ENCODE results near the gene NUDT4.
"Not testable (repeated sequence)": the region's sequence is repeated elsewhere in the genome, so short reads cannot be mapped to it uniquely, and the experiment has no call there.

The NUDT4 gene

DNA sequence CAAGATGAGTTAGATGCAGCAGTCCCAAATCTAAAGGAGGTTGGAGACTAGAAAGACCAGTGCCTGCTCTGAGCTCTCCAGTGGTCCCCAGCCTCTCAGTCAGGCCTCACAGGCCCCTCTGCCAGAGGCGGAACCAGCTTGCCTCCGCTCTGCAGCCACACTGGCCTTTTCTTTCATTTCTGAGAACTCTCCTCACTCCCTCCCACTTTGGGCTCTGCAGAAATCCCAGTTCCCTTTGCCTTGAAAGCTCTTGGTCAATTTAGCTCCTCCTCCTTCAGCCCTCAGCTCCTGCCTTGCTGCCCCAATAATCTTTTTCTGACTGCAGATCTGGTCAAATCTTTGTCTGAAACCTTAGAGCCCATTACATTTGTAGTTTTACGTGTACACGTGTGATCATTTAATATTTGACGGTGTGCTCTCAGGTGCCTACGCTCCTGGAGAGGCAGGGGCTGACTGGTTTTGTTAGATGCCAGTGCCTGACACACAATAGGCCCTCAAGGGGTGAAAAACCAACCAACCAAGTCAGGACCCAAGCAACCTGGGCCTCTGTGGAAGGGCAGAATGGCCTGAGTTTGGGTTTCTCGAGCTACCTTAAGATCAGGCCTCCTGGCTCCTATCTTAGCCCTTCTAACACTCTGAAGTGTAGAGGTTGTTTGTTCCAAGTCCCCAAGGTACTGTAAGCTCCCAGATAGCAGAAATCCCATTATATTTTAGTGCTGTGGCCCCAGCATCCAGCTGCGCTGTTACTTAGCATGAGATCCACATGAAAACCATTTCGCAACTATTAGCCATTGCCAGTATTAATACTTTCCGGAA lies 1.1 kb upstream of the NUDT4 start:
- DNase-seq (ENCODE audit: insufficient read length, low spot score) (no peak), FAIRE-seq (no peak)
- no peak for TF ChIP-seq POLR2A (IDR thresholded peaks at IDR 0.05; ENCODE audit: low read depth, low read length)
- peak; percentile 53 for TF ChIP-seq SPI1 (IDR thresholded peaks at IDR 0.05; ENCODE audit: low read depth, low read length)

DNA sequence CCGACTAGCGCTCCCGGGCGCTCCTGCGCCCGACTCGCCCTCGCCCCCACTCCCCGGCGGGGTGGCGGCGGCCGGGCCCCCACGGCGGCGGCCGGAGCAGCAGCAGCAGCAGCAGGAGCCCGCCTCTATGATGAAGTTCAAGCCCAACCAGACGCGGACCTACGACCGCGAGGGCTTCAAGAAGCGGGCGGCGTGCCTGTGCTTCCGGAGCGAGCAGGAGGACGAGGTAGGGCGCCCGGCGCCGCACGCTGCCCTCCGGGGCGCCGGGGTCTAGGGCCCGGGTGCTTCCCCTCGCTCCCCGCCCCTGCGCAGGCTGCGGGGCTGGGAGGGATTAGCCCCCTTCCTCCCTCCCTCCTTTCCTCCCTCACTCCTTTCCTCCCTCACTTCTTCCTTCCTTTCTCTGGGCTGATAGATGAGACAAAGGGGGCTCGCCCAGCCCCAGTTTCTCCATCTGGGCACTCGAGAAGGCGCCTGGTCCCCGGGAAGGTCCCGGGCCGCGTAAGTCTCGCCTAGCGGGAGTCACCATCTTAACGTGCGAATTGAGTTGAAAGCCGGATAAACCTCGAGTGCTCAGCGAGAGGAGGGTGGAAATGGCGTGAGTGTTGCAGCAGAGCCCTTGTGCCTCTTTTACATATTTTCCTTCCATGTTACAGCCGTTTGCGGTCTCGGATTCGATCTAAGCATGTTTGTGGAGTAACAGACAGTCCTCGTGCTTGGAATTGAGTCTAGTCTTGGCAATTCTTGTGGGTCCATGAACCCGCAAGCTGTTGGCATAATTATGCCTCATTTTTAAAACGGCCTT lies 672 bp downstream of the NUDT4 start:
- DNase-seq (ENCODE audit: insufficient read length, low spot score) (peak; percentile 43), FAIRE-seq (peak; percentile 81)
- TF ChIP-seq TAF1 (IDR thresholded peaks at IDR 0.05; ENCODE audit: low read depth, low read length) = 0 out of 2 replicates have a peak, but pooled peaks have one; percentile 27
- peak; percentile 34; the same call in 1 of the 2 replicates for TF ChIP-seq POLR2A (IDR thresholded peaks at IDR 0.05; ENCODE audit: low read depth, low read length)
- peak; percentile 64 for TF ChIP-seq POLR2AphosphoS5 (IDR thresholded peaks at IDR 0.05; ENCODE audit: low read depth, low read length)
- peak; percentile 24; the same call in 1 of the 2 replicates for TF ChIP-seq POU2F2 (IDR thresholded peaks at IDR 0.05; ENCODE audit: low read depth, low read length)

DNA sequence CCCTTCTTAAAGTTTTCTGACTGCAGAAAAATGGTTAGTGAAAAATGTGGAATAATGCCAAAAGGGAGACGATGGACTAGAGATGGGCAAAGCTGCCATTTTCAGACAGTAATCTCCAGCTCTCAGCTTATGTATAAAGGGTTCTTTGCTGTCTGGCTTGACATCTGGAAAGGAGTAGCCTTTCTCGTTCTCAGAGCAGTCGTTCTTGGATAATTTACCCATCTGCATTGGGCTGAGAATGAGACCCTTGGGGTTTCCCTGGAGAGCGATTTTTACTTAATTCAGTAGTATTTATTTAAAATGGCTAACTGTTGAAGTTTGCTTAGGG lies 1.2 kb downstream of the NUDT4 start:
- no peak for TF ChIP-seq SPI1 (IDR thresholded peaks at IDR 0.05; ENCODE audit: low read depth, low read length)
- no peak for TF ChIP-seq POLR2AphosphoS5 (IDR thresholded peaks at IDR 0.05; ENCODE audit: low read depth, low read length)
- TF ChIP-seq POLR2A (IDR thresholded peaks at IDR 0.05; ENCODE audit: low read depth, low read length) = no peak
- TF ChIP-seq POU2F2 (IDR thresholded peaks at IDR 0.05; ENCODE audit: low read depth, low read length) = no peak
- TF ChIP-seq PAX5 (IDR thresholded peaks at IDR 0.05; ENCODE audit: insufficient read depth, low read length, severe bottlenecking) = no peak
- no peak for FAIRE-seq
- no peak for DNase-seq (ENCODE audit: insufficient read length, low spot score)

DNA sequence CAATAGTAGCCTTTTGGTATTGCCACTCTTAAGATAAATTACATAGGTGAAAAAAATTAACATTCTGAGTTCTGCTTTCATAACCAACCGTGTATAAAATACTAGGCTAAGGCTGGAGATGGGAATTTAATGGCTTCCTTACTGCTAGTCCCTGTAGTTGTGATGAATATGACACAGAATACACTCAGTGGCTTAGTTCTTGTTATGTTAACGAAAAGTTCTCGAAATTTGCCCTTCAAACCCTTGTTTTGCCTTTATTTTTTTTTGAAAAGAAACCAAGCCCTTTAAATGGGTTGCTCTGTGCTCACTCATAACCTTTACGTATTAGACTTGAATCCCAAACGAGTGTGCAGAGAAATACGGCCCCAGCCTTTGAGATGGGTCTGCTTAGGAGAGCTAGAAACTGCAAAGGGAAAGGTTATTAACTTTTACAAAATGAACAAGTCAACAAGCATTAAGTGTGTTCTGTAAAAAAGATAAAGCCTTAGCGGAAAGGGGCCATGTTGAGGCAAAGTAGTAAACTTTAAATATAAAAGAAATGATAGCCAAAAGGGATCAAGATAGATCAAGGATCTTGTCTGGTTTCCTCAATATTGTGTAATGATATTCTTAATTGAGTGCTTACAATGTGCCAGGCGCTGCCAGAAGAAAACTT lies 1.7 kb downstream of the NUDT4 start:
- DNase-seq (ENCODE audit: insufficient read length, low spot score) (no peak), FAIRE-seq (no peak)
- TF ChIP-seq POLR2A (IDR thresholded peaks at IDR 0.05; ENCODE audit: low read depth, low read length) = no peak
- TF ChIP-seq PAX5 (IDR thresholded peaks at IDR 0.05; ENCODE audit: insufficient read depth, low read length, severe bottlenecking) = no peak
- no peak for TF ChIP-seq SPI1 (IDR thresholded peaks at IDR 0.05; ENCODE audit: low read depth, low read length)
- TF ChIP-seq TAF1 (IDR thresholded peaks at IDR 0.05; ENCODE audit: low read depth, low read length) = no peak
- TF ChIP-seq POU2F2 (IDR thresholded peaks at IDR 0.05; ENCODE audit: low read depth, low read length) = no peak

DNA sequence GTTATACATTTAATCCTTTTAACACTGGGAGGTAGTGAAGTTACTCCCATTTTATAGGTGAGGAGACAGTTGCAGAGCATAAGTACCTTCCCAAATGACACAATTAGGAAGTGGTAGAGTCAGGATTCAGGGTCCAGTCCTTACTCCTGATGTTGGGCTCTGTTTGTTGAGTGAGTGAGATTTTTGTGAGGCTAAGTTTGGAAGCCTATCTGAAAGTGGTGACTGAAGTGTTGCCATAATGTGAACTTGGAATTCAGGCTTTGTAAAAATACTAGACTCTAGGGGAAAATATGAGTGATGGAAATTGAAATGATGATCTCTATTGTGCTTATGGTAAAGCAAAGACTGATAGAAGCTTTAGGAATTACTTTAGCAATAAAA lies 2.2 kb downstream of the NUDT4 start:
- FAIRE-seq = no peak
- TF ChIP-seq POLR2A (IDR thresholded peaks at IDR 0.05; ENCODE audit: low read depth, low read length) = no peak
- TF ChIP-seq TAF1 (IDR thresholded peaks at IDR 0.05; ENCODE audit: low read depth, low read length) = no peak
- no peak for TF ChIP-seq POLR2AphosphoS5 (IDR thresholded peaks at IDR 0.05; ENCODE audit: low read depth, low read length)
- no peak for DNase-seq (ENCODE audit: insufficient read length, low spot score)

DNA sequence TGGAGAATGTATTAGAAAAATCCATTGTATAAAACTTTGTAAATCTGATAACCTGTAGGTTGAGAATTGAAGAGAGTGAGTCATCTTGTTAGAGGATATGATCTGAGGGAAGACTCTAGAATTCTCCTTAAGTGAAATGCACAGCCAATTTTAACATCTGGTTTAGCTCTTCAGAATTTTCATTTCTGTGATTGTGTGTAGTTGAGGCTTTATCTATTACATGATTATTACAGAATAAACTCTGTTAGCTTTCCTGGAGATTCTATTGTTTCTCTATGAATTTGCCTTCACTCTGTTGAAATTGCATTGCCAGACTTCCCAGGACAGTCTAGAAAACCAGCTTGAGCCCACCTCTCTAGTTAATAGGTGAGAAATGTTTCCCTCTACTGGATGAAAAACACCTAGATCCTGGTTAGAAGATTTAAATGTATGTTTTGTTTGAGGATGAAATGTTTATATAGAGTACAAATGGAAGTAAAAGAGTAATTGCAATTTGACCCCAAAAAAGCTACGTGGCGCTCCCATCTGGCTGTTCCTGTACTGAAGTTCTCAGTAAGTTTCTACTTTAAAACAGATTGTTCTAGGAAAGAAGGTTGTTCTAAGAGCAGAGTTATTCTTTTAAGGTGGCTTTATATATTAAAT lies 2.9 kb downstream of the NUDT4 start:
- TF ChIP-seq POU2F2 (IDR thresholded peaks at IDR 0.05; ENCODE audit: low read depth, low read length) (no peak), POLR2AphosphoS5 (IDR thresholded peaks at IDR 0.05; ENCODE audit: low read depth, low read length) (no peak), TAF1 (IDR thresholded peaks at IDR 0.05; ENCODE audit: low read depth, low read length) (no peak), POLR2A (IDR thresholded peaks at IDR 0.05; ENCODE audit: low read depth, low read length) (no peak), PAX5 (IDR thresholded peaks at IDR 0.05; ENCODE audit: insufficient read depth, low read length, severe bottlenecking) (no peak), SPI1 (IDR thresholded peaks at IDR 0.05; ENCODE audit: low read depth, low read length) (no peak)
- no peak for DNase-seq (ENCODE audit: insufficient read length, low spot score)
- no peak for FAIRE-seq

- no peak for TF ChIP-seq SPI1 (IDR thresholded peaks at IDR 0.05; ENCODE audit: low read depth, low read length)
- no peak for TF ChIP-seq POLR2AphosphoS5 (IDR thresholded peaks at IDR 0.05; ENCODE audit: low read depth, low read length)
- no peak for TF ChIP-seq POU2F2 (IDR thresholded peaks at IDR 0.05; ENCODE audit: low read depth, low read length)
- TF ChIP-seq TAF1 (IDR thresholded peaks at IDR 0.05; ENCODE audit: low read depth, low read length) = no peak
- TF ChIP-seq POLR2A (IDR thresholded peaks at IDR 0.05; ENCODE audit: low read depth, low read length) = no peak
- TF ChIP-seq PAX5 (IDR thresholded peaks at IDR 0.05; ENCODE audit: insufficient read depth, low read length, severe bottlenecking) = no peak
- DNase-seq (ENCODE audit: insufficient read length, low spot score) (no peak), FAIRE-seq (no peak)
These were observed 3.6 kb downstream of the NUDT4 start for GRCh38 chr12:93381161-93381975.

DNA sequence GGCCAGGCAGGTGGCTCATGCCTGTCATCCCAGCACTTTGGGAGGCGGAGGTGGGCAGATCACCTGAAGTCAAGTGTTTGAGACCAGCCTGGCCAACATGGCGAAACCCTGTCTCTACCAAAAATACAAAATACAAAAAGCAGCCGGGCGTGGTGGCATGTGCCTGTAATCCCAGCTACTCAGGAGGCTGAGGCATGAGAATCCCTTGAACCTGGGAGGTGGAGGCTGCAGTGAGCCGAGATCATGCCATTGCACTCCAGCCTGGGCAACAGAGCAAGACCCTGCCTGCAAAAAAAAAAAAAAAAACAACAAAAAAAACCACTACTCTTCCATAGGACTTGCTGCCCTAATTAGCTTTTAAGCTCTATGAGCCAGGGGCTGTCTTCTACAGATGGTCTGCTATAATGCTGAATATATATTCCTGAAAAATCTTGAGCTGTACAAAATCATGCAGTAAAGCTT lies 4.3 kb downstream of the NUDT4 start:
- FAIRE-seq = not testable (repeated sequence)

DNA sequence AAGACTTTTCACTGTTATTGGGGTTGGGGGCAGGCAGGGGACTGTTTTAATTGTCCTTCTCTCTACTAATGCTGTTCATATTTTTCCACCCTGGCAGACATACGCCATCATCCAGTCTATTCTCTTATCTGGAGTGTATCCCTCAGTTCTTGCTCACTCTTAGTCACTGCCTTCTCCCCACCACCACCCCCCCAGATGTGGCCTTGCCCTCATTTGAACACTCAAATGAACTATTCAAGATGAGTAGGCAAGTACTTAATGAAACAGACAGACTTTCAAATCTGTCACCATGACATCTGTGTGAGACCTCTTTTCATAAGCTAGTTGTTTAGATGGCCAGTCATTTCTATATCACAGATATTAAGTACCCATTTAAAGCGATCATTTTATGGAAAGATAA lies 10.1 kb downstream of the NUDT4 start:
- no peak for FAIRE-seq
- no peak for TF ChIP-seq TAF1 (IDR thresholded peaks at IDR 0.05; ENCODE audit: low read depth, low read length)
- TF ChIP-seq POU2F2 (IDR thresholded peaks at IDR 0.05; ENCODE audit: low read depth, low read length) = no peak
- no peak for TF ChIP-seq SPI1 (IDR thresholded peaks at IDR 0.05; ENCODE audit: low read depth, low read length)
- no peak for TF ChIP-seq PAX5 (IDR thresholded peaks at IDR 0.05; ENCODE audit: insufficient read depth, low read length, severe bottlenecking)
- TF ChIP-seq POLR2A (IDR thresholded peaks at IDR 0.05; ENCODE audit: low read depth, low read length) = no peak
- no peak for TF ChIP-seq POLR2AphosphoS5 (IDR thresholded peaks at IDR 0.05; ENCODE audit: low read depth, low read length)
- no peak for DNase-seq (ENCODE audit: insufficient read length, low spot score)

More for the DNA sequence above, 4.3 kb downstream of the NUDT4 start:
- not testable (repeated sequence) for DNase-seq (ENCODE audit: insufficient read length, low spot score)

Measured in GM12891 (cell line).